Neural cell (in vitro differentiated cells): Measurements from ENCODE around the gene NUP155. TPM values are rescaled to one million over a fixed set of nuclear protein-coding genes. Genes with fewer than 3 reads are reported as not detected.
"Not testable (repeated sequence)": the region's sequence is repeated elsewhere in the genome, so short reads cannot be mapped to it uniquely, and the experiment has no call there.

ENCODE experiments used
- H2AFZ ChIP-seq: fragments of 200-600, 300-800 bp; sonication (generic), shearing (Covaris generic); 2 replicates; pipeline ENCODE4 v1.6.0; 2014; ENCODE audit warnings: low read depth, mild to moderate bottlenecking, antibody characterized with exemption, low read length, moderate library complexity
- H3F3A ChIP-seq: fragments of 200-600 bp; shearing (Covaris generic); 2 replicates; pipeline ENCODE4 v1.6.1; 2016; ENCODE audit warnings: mild to moderate bottlenecking, moderate library complexity, mixed read lengths, antibody characterized with exemption, low read length; ENCODE audit not compliant: insufficient read depth, poor library complexity, severe bottlenecking
- H3K27ac ChIP-seq: fragments of 200-600, 300-800 bp; sonication (generic), shearing (Covaris generic); 2 replicates; pipeline ENCODE4 v1.5.1; 2014; ENCODE audit warnings: mild to moderate bottlenecking, low read length, moderate library complexity
- H3K27me3 ChIP-seq: fragments of 300-800, 200-600 bp; sonication (generic), shearing (Covaris generic); 2 replicates; pipeline ENCODE4 v1.6.0; 2014; ENCODE audit warnings: mild to moderate bottlenecking, low read depth, low read length, moderate library complexity; ENCODE audit not compliant: insufficient read depth
- H3K36me3 ChIP-seq: fragments of 300-800, 200-600 bp; sonication (generic), shearing (Covaris generic); 2 replicates; pipeline ENCODE4 v1.5.1; 2014; ENCODE audit warnings: mild to moderate bottlenecking, antibody characterized with exemption, low read length, moderate library complexity; ENCODE audit not compliant: insufficient read depth
- H3K4me2 ChIP-seq: fragments of 300-800, 200-600 bp; sonication (generic), shearing (Covaris generic); 2 replicates; pipeline ENCODE4 v1.6.0; 2014; ENCODE audit warnings: mild to moderate bottlenecking, low read length
- H3K4me3 ChIP-seq: fragments of 300-800, 200-600 bp; sonication (generic), shearing (Covaris generic); 2 replicates; pipeline ENCODE4 v1.5.1; 2014; ENCODE audit warnings: mild to moderate bottlenecking, low read length, moderate library complexity
- H3K79me2 ChIP-seq: fragments of 200-600 bp; shearing (Covaris generic); replicated peaks from 2 replicates; pipeline ENCODE4 v1.6.0; 2014; ENCODE audit warnings: mild to moderate bottlenecking, low read length, moderate library complexity; ENCODE audit not compliant: insufficient read depth
- H3K9ac ChIP-seq: fragments of 300-800, 200-600 bp; sonication (generic), shearing (Covaris generic); 2 replicates; pipeline ENCODE4 v1.6.1; 2016; ENCODE audit warnings: mild to moderate bottlenecking, low read length, mixed read lengths
- H3K9me2 ChIP-seq: fragments of 200-600 bp; shearing (Covaris generic); 2 replicates; pipeline ENCODE4 v1.6.1; 2016; ENCODE audit warnings: mild to moderate bottlenecking, low read length, mixed read lengths; ENCODE audit not compliant: insufficient read depth
- H3K9me3 ChIP-seq: fragments of 200-600, 300-800 bp; sonication (generic), shearing (Covaris generic); 2 replicates; pipeline ENCODE4 v1.6.1; 2016; ENCODE audit warnings: mild to moderate bottlenecking, mixed run types, low read length, moderate library complexity, mixed read lengths
- H4K20me1 ChIP-seq: fragments of 200-600 bp; shearing (Covaris generic); 2 replicates; pipeline ENCODE4 v1.6.1; 2016; ENCODE audit warnings: mild to moderate bottlenecking, mixed run types; ENCODE audit not compliant: insufficient read depth
- EP300 ChIP-seq: fragments of 450-650 bp; conservative IDR thresholded peaks from 2 replicates; pipeline ENCODE4 v1.6.1; 2014; ENCODE audit warnings: antibody characterized with exemption, mild to moderate bottlenecking, moderate library complexity; ENCODE audit not compliant: poor library complexity, severe bottlenecking
- EZH2 ChIP-seq: fragments of 200-600, 300-800 bp; shearing (Covaris generic), sonication (generic); IDR thresholded peaks from 2 replicates; pipeline ENCODE4 v1.6.1; 2014; ENCODE audit warnings: antibody characterized with exemption, low read length, borderline replicate concordance, mild to moderate bottlenecking; ENCODE audit not compliant: insufficient read depth, poor library complexity, severe bottlenecking
- MXI1 ChIP-seq: fragments of 450-650 bp; conservative IDR thresholded peaks from 2 replicates; pipeline ENCODE4 v1.6.1; 2014; ENCODE audit warnings: antibody characterized with exemption, mild to moderate bottlenecking; ENCODE audit not compliant: poor library complexity, severe bottlenecking
- POLR2AphosphoS5 ChIP-seq: IDR thresholded peaks from 2 replicates; pipeline ENCODE4 v1.6.1; 2012
- RAD21 ChIP-seq: fragments of 450-650 bp; conservative IDR thresholded peaks from 2 replicates; pipeline ENCODE4 v1.6.1; 2014; ENCODE audit warnings: antibody characterized with exemption, mild to moderate bottlenecking, moderate library complexity
- REST ChIP-seq: IDR thresholded peaks from 2 replicates; pipeline ENCODE4 v1.6.1; 2012; ENCODE audit warnings: borderline replicate concordance
- SMC3 ChIP-seq: fragments of 450-650 bp; conservative IDR thresholded peaks from 2 replicates; pipeline ENCODE4 v1.6.1; 2014; ENCODE audit warnings: antibody characterized with exemption, mild to moderate bottlenecking, moderate library complexity; ENCODE audit not compliant: poor library complexity
- TAF1 ChIP-seq: IDR thresholded peaks from 2 replicates; pipeline ENCODE4 v1.6.1; 2012; ENCODE audit warnings: low read depth
- polyA plus RNA-seq: library from polyadenylated mRNA; depleted of rRNA; stranded (reverse); fragments of >200 nt; gene quantifications from 2 replicates; pipeline ENCODE4 v1.2.3, GENCODE V29; 2014
- TF ChIP-seq, protein P1 (sequence below): fragments of 450-650 bp; IDR thresholded peaks from 2 replicates; pipeline ENCODE4 v1.5.1; 2014; ENCODE audit warnings: antibody characterized with exemption, mild to moderate bottlenecking, moderate library complexity; ENCODE audit not compliant: poor library complexity, severe bottlenecking

NUP155 gene
- polyA plus RNA-seq, 1 donor from 2014 or later = 15.9 TPM

GRCh38 chr5:37415456-37415855, 44.5 kb upstream of the NUP155 start:
- H3F3A ChIP-seq, H3K4me2 ChIP-seq, H3K27ac ChIP-seq, H4K20me1 ChIP-seq, H3K9me2 ChIP-seq, H3K9ac ChIP-seq, H3K9me3 ChIP-seq, H3K79me2 ChIP-seq, H2AFZ ChIP-seq, H3K4me3 ChIP-seq, H3K36me3 ChIP-seq, H3K27me3 ChIP-seq: not testable (repeated sequence)

- H4K20me1 ChIP-seq = no peaks in the 10 kb centered on the region
- no peak overlapping the region for H2AFZ ChIP-seq
- no peaks in the 10 kb centered on the region for H3K27me3 ChIP-seq
- no peaks in the 10 kb centered on the region for H3K9me2 ChIP-seq
- H3F3A ChIP-seq = no peaks in the 10 kb centered on the region
- no peaks in the 10 kb centered on the region for H3K36me3 ChIP-seq
- no peak for TF ChIP-seq EZH2
- TF ChIP-seq EP300 = no peak
- TF ChIP-seq SMC3 = no peak
- TF ChIP-seq RAD21 = no peak
- TF ChIP-seq MXI1 = no peak
- no peaks in the 10 kb centered on the region for H3K79me2 ChIP-seq
- no peak overlapping the region for H3K27ac ChIP-seq
- no peak overlapping the region for H3K9ac ChIP-seq
- no peak overlapping the region for H3K4me3 ChIP-seq
- no peak overlapping the region for H3K4me2 ChIP-seq
- no peaks in the 10 kb centered on the region for H3K9me3 ChIP-seq
Observed at GRCh38 chr5:37412515-37412914, 41.6 kb upstream of the NUP155 start.

GRCh38 chr5:37400501-37400900, 29.6 kb upstream of the NUP155 start:
- Histone ChIP-seq H3K9me3 (no peaks in the 10 kb centered on the region), H3K27ac (no peak overlapping the region), H3F3A (no peaks in the 10 kb centered on the region), H4K20me1 (no peaks in the 10 kb centered on the region), H2AFZ (no peak overlapping the region), H3K4me3 (no peak overlapping the region), H3K36me3 (no peaks in the 10 kb centered on the region), H3K9ac (no peak overlapping the region), H3K4me2 (no peak overlapping the region), H3K27me3 (no peaks in the 10 kb centered on the region), H3K9me2 (no peaks in the 10 kb centered on the region), H3K79me2 (no peaks in the 10 kb centered on the region)
- no peak for TF ChIP-seq EP300
- no peak for TF ChIP-seq REST
- no peak for TF ChIP-seq MXI1
- no peak for TF ChIP-seq EZH2
- TF ChIP-seq RAD21 = no peak
- TF ChIP-seq TAF1 = no peak
- TF ChIP-seq POLR2AphosphoS5 = no peak
- TF ChIP-seq, protein P1, sequence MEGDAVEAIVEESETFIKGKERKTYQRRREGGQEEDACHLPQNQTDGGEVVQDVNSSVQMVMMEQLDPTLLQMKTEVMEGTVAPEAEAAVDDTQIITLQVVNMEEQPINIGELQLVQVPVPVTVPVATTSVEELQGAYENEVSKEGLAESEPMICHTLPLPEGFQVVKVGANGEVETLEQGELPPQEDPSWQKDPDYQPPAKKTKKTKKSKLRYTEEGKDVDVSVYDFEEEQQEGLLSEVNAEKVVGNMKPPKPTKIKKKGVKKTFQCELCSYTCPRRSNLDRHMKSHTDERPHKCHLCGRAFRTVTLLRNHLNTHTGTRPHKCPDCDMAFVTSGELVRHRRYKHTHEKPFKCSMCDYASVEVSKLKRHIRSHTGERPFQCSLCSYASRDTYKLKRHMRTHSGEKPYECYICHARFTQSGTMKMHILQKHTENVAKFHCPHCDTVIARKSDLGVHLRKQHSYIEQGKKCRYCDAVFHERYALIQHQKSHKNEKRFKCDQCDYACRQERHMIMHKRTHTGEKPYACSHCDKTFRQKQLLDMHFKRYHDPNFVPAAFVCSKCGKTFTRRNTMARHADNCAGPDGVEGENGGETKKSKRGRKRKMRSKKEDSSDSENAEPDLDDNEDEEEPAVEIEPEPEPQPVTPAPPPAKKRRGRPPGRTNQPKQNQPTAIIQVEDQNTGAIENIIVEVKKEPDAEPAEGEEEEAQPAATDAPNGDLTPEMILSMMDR = no peak
- TF ChIP-seq SMC3 = no peak
